HepG2 (cell line): ENCODE measurements around the gene OTULINL. TPM values are rescaled to one million over a fixed set of nuclear protein-coding genes. Genes with fewer than 3 reads are reported as not detected.

Source experiments
- ATAC-seq: fragments of 200-7000 bp; cut with Tn5 transposase; 3 replicates; pipeline ENCODE4 v1.9.1; 2020; ENCODE audit warnings: mild to moderate bottlenecking, moderate library complexity
- BruUV-seq: library from RNA; stranded (reverse); fragments of 400-500 nt; replicated peaks from 2 replicates; lab custom pipeline; 2021; lab: Mats Ljungman, UMichigan
- CTCF ChIA-PET: fragments of 300-600 bp; formaldehyde crosslinking; extraction: SDS; loops from one replicate; lab custom pipeline; 2021; ENCODE audit warnings: low total read pairs, inconsistent platforms, low intra/inter-chr PET ratio; lab: Yijun Ruan, JAX
- POLR2A ChIA-PET: fragments of 350-600 bp; sonication (Branson Sonifier 250); formaldehyde crosslinking; loops from one replicate; lab custom pipeline; 2020; ENCODE audit warnings: antibody characterized with exemption, inconsistent platforms; lab: Yijun Ruan, JAX
- DNase-seq: peaks from one replicate; pipeline ENCODE4 v3.0.0-alpha.2; 2015; ENCODE audit warnings: low spot score
- FAIRE-seq: peaks from 3 replicates; lab custom pipeline; 2011; peaks lifted over from hg19 to GRCh38; lab: Jason Lieb, UNC
- H2AFZ ChIP-seq: one replicate; pipeline ENCODE4 v1.6.1; 2011; ENCODE audit warnings: low read length, inconsistent platforms
- H3K27ac ChIP-seq: fragments of 300-600 bp; 3 replicates; pipeline ENCODE4 v1.8.0; 2011; ENCODE audit warnings: mixed run types, mild to moderate bottlenecking, mixed read lengths, low read length, inconsistent platforms; ENCODE audit not compliant: insufficient read depth; ENCODE audit errors: extremely low read length
- H3K27me3 ChIP-seq, 2 experiments: fragments of 200-600 bp in 1 of 2; 2 replicates in 1 of 2; 3 replicates in 1 of 2; pipeline versions ENCODE4 v1.6.0 to v1.8.0; 2011; ENCODE audit warnings: low read length in 2 of 2, mild to moderate bottlenecking in 2 of 2, moderate library complexity in 2 of 2, inconsistent platforms in 1 of 2; ENCODE audit not compliant: insufficient read depth in 2 of 2, control insufficient read depth in 1 of 2
- H3K36me3 ChIP-seq, 2 experiments: fragments of 200-600 bp in 1 of 2; replicated peaks in 1 of 2; 2 replicates in 1 of 2; 3 replicates in 1 of 2; pipeline versions ENCODE4 v1.5.1 to v1.8.0; 2011; ENCODE audit warnings: low read length in 2 of 2, inconsistent platforms in 1 of 2; ENCODE audit not compliant: insufficient read depth in 2 of 2, control insufficient read depth in 1 of 2
- H3K4me1 ChIP-seq: 2 replicates; pipeline ENCODE4 v1.5.1; 2012; ENCODE audit warnings: low read length, inconsistent platforms; ENCODE audit not compliant: insufficient read depth
- H3K4me2 ChIP-seq: 2 replicates; pipeline ENCODE4 v1.6.0; 2011; ENCODE audit warnings: low read depth, low read length, inconsistent platforms
- H3K4me3 ChIP-seq, 3 experiments: fragments of 200-600 bp in 1 of 3; sonication (generic), shearing (Covaris generic) in 1 of 3; replicated peaks in 1 of 3; 2 replicates each; pipeline ENCODE4 v1.5.1; 2011 to 2016; ENCODE audit warnings: low read length in 3 of 3, inconsistent platforms in 2 of 3, low read depth in 2 of 3, mild to moderate bottlenecking in 2 of 3, control low read depth in 1 of 3, mixed read lengths in 1 of 3; ENCODE audit not compliant: insufficient read depth in 1 of 3
- H3K79me2 ChIP-seq: one replicate; pipeline ENCODE4 v1.6.1; 2011; ENCODE audit warnings: low read length, inconsistent platforms; ENCODE audit not compliant: insufficient read depth
- H3K9ac ChIP-seq: 2 replicates; pipeline ENCODE4 v1.6.0; 2011; ENCODE audit warnings: mild to moderate bottlenecking, low read depth, low read length, inconsistent platforms; ENCODE audit not compliant: insufficient read depth
- H3K9me3 ChIP-seq: 2 replicates; pipeline ENCODE4 v1.5.1; 2012; ENCODE audit warnings: mild to moderate bottlenecking, low read length
- H4K20me1 ChIP-seq: 2 replicates; pipeline ENCODE4 v1.6.0; 2011; ENCODE audit warnings: inconsistent platforms, mild to moderate bottlenecking, low read length, moderate library complexity; ENCODE audit not compliant: insufficient read depth
- BRCA1 ChIP-seq: sonication (generic); formaldehyde crosslinking; IDR thresholded peaks from 2 replicates; pipeline ENCODE4 v1.4.0; 2020; ENCODE audit warnings: missing genetic modification reagents
- HNF4G ChIP-seq, 2 experiments: sonication (generic) in 1 of 2; formaldehyde crosslinking in 1 of 2; IDR thresholded peaks; 2 replicates each; pipeline versions ENCODE4 v1.4.0 to v1.6.1; 2011 to 2020; ENCODE audit warnings: borderline replicate concordance in 2 of 2, low read depth in 2 of 2, mild to moderate bottlenecking in 2 of 2, low read length in 1 of 2, missing genetic modification reagents in 1 of 2, moderate library complexity in 1 of 2
- KDM4B ChIP-seq: sonication (generic); formaldehyde crosslinking; IDR thresholded peaks from 2 replicates; pipeline ENCODE4 v1.4.0; 2020; ENCODE audit warnings: missing genetic modification reagents
- MTA1 ChIP-seq: sonication (generic); formaldehyde crosslinking; IDR thresholded peaks from 2 replicates; pipeline ENCODE4 v1.4.0; 2020; ENCODE audit warnings: missing genetic modification reagents, mild to moderate bottlenecking, borderline replicate concordance
- SNAI1 ChIP-seq: sonication (generic); formaldehyde crosslinking; IDR thresholded peaks from 2 replicates; pipeline ENCODE4 v1.5.0; 2020; ENCODE audit warnings: mild to moderate bottlenecking, missing genetic modification reagents, borderline replicate concordance
- THAP11 ChIP-seq: IDR thresholded peaks from 2 replicates; pipeline ENCODE4 v1.6.1; 2016; ENCODE audit warnings: missing biosample characterization, missing genetic modification reagents
- ZBTB21 ChIP-seq: sonication (generic); formaldehyde crosslinking; IDR thresholded peaks from 2 replicates; pipeline ENCODE4 v1.4.0; 2020; ENCODE audit warnings: missing genetic modification reagents
- ZNF205 ChIP-seq: IDR thresholded peaks from 2 replicates; pipeline ENCODE4 v1.6.1; 2018; ENCODE audit warnings: missing biosample characterization, missing genetic modification reagents
- ZNF253 ChIP-seq: sonication (generic); formaldehyde crosslinking; IDR thresholded peaks from 2 replicates; pipeline ENCODE4 v1.8.0; 2022; ENCODE audit warnings: mild to moderate bottlenecking, missing genetic modification reagents, borderline replicate concordance
- ZNF720 ChIP-seq: sonication (generic); formaldehyde crosslinking; IDR thresholded peaks from 2 replicates; pipeline ENCODE4 v1.4.0; 2020; ENCODE audit warnings: missing genetic modification reagents
- ZSCAN12 ChIP-seq: sonication (generic); formaldehyde crosslinking; IDR thresholded peaks from 2 replicates; pipeline ENCODE4 v1.9.0; 2021; ENCODE audit warnings: mild to moderate bottlenecking, missing genetic modification reagents
- WGBS: methylation state at CpG from one replicate; pipeline ENCODE4 v1.1.6; 2017; ENCODE audit warnings: low lambda C conversion rate; 5-methylcytosine and 5-hydroxymethylcytosine counted together
- in situ Hi-C: cut with HindIII; loops from 2 replicates; pipeline ENCODE4 v1.10.0; 2017; ENCODE audit warnings: low pct_unique_long_range_greater_than_20kb; ENCODE audit not compliant: extremely low pct_ligation_motif_present
- intact Hi-C: fragments of 100-400 bp; cut with micrococcal nuclease; formaldehyde crosslinking; loops from one replicate; pipeline ENCODE4 v1.10.0; 2022; ENCODE audit not compliant: unreplicated experiment
- polyA plus RNA-seq, 8 experiments: library from polyadenylated mRNA; depleted of rRNA in 3 of 8; stranded (reverse) in 7 of 8; unstranded in 1 of 8; fragments of >200 nt; fragmentation: Illumina TruSeq in 4 of 8; extraction: Trizol in 4 of 8; gene quantifications; 2 replicates each; pipeline versions ENCODE4 v1.2.1 to v1.2.3, GENCODE V29; 2011 to 2016; ENCODE audit warnings: low read depth in 4 of 8, missing spikeins in 1 of 8, mixed read lengths in 1 of 8; ENCODE audit not compliant: insufficient read depth in 1 of 8
- total RNA-seq, 5 experiments: library from RNA; depleted of rRNA; stranded (reverse); fragments of >200 nt; fragmentation: Illumina TruSeq; extraction: Trizol; gene quantifications; 2 replicates each; pipeline ENCODE4 v1.2.3, GENCODE V29; 2016; ENCODE audit warnings: low read depth in 1 of 5
- TF ChIP-seq, protein P1 (sequence below): sonication (generic); formaldehyde crosslinking; conservative IDR thresholded peaks from 2 replicates; pipeline ENCODE4 v1.4.0; 2020; ENCODE audit warnings: mild to moderate bottlenecking, missing genetic modification reagents, moderate library complexity
- TF ChIP-seq, protein P2 (sequence below): sonication (generic); formaldehyde crosslinking; IDR thresholded peaks from 2 replicates; pipeline ENCODE4 v1.4.0; 2020; ENCODE audit warnings: missing genetic modification reagents

The OTULINL gene
- total and polyA plus RNA-seq, 2 of the 13 experiments (the other 11 are each of a cell fraction or from before 2014, with no cell fraction given), result 0.04 to 0.40 TPM

DNA sequence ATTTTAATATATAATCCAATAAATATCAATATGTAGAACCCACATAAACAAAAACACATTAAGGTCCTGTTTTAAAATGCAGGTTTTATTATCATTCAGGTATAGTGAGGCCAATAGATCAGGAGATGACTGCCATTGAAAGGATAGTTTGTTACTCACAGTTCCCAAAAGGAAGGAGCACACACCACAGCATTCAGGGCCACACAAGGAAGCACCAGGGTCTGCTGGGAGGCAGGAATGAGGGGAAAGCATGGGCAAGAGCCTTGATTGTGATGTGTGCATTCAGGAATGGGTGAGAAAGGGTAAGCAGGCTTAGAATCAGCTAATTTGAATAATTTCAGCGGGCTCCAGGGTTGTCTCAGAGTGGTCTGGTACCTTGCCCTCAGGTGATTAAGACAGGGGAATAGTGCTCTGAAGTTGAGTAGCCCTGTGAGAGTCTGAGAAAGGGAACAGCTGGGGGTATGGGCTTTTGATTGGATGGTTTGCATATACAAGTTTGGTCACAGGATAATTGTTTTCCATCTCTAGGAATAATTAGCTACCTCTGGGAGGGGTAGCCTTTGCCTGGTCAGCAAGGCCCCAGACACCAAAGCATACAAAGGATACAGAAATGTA, 63.1 kb downstream of the OTULINL start:
- H3K4me3 ChIP-seq, result no peak overlapping the region
- intact Hi-C loops (loop anchor here (5.0 kb wide), 1 partner anchor 1868 kb away; no protein-coding TSS in a partner anchor), in situ Hi-C loops (loop anchor here (5.0 to 10.0 kb wide), 2 partner anchors 247 to 660 kb away; no protein-coding TSS in a partner anchor)
- no peaks in the 10 kb centered on the region for H3K36me3 ChIP-seq
- H3K27ac ChIP-seq, result no peak overlapping the region
- ChIA-PET CTCF (no interaction called here), POLR2A (no interaction called here)
- ATAC-seq (no peak), DNase-seq (no peak), FAIRE-seq (no peak)
- no peaks in the 10 kb centered on the region for H4K20me1 ChIP-seq
- H3K79me2 ChIP-seq, result no peaks in the 10 kb centered on the region
- BruUV-seq, result no TSS peak
- H2AFZ ChIP-seq, result no peak overlapping the region
- 8% methylated on average over 1 of the region's 1 CpG for WGBS
- no peaks in the 10 kb centered on the region; a peak in 1 of 5 replicates for H3K27me3 ChIP-seq
- no peaks in the 10 kb centered on the region for H3K4me1 ChIP-seq
- no peaks in the 10 kb centered on the region for H3K9me3 ChIP-seq
- H3K4me2 ChIP-seq, result no peak overlapping the region
- no peak overlapping the region for H3K9ac ChIP-seq
- TF ChIP-seq SNAI1 (CRISPR knock-in tag), result no peak
- no peak for TF ChIP-seq THAP11 (CRISPR knock-in tag)
- TF ChIP-seq ZBTB21 (CRISPR knock-in tag), result no peak

DNA sequence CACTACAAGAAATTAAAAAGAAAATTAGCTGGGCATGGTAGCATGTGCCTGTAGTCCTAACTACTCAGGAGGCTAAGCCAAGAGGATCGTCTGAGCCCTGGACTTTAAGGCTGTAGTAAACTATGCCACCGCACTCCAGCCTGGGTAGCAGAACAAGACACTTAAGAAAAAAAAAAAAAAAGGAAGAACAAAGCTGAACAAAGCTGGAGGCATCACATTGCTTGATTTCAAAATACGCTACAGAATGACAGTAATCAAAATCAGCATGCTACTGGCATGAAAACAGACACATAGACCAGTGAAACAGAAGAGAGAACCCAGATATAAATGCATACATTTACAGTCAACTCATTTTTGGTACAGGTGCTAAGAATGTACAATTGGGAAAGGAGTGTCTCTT, 68.5 kb downstream of the OTULINL start:
- in situ Hi-C loops, result no loop called here
- 15% methylated on average over 3 of the region's 3 CpGs for WGBS
- TF ChIP-seq ZSCAN12 (no peak), MTA1 (no peak), ZNF253 (CRISPR knock-in tag) (no peak), BRCA1 (CRISPR knock-in tag) (no peak), HNF4G (IDR thresholded peaks at IDR 0.05; ENCODE audit: borderline replicate concordance, low read depth, low read length) (no peak), HNF4G (CRISPR knock-in tag; IDR thresholded peaks at IDR 0.05; ENCODE audit: borderline replicate concordance, low read depth) (no peak), ZNF720 (CRISPR knock-in tag) (no peak), ZNF205 (no peak), KDM4B (no peak)
- TF ChIP-seq, protein P1, sequence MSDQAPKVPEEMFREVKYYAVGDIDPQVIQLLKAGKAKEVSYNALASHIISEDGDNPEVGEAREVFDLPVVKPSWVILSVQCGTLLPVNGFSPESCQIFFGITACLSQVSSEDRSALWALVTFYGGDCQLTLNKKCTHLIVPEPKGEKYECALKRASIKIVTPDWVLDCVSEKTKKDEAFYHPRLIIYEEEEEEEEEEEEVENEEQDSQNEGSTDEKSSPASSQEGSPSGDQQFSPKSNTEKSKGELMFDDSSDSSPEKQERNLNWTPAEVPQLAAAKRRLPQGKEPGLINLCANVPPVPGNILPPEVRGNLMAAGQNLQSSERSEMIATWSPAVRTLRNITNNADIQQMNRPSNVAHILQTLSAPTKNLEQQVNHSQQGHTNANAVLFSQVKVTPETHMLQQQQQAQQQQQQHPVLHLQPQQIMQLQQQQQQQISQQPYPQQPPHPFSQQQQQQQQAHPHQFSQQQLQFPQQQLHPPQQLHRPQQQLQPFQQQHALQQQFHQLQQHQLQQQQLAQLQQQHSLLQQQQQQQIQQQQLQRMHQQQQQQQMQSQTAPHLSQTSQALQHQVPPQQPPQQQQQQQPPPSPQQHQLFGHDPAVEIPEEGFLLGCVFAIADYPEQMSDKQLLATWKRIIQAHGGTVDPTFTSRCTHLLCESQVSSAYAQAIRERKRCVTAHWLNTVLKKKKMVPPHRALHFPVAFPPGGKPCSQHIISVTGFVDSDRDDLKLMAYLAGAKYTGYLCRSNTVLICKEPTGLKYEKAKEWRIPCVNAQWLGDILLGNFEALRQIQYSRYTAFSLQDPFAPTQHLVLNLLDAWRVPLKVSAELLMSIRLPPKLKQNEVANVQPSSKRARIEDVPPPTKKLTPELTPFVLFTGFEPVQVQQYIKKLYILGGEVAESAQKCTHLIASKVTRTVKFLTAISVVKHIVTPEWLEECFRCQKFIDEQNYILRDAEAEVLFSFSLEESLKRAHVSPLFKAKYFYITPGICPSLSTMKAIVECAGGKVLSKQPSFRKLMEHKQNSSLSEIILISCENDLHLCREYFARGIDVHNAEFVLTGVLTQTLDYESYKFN (CRISPR knock-in tag), result no peak
- TF ChIP-seq, protein P2, sequence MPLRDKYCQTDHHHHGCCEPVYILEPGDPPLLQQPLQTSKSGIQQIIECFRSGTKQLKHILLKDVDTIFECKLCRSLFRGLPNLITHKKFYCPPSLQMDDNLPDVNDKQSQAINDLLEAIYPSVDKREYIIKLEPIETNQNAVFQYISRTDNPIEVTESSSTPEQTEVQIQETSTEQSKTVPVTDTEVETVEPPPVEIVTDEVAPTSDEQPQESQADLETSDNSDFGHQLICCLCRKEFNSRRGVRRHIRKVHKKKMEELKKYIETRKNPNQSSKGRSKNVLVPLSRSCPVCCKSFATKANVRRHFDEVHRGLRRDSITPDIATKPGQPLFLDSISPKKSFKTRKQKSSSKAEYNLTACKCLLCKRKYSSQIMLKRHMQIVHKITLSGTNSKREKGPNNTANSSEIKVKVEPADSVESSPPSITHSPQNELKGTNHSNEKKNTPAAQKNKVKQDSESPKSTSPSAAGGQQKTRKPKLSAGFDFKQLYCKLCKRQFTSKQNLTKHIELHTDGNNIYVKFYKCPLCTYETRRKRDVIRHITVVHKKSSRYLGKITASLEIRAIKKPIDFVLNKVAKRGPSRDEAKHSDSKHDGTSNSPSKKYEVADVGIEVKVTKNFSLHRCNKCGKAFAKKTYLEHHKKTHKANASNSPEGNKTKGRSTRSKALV, result no peak

More for the DNA sequence above, 68.5 kb downstream of the OTULINL start:
- ATAC-seq (no peak), DNase-seq (no peak), FAIRE-seq (no peak)
- Histone ChIP-seq H3K9me3 (no peaks in the 10 kb centered on the region), H3K9ac (no peak overlapping the region), H2AFZ (no peak overlapping the region), H3K27me3 (peaks cover 0 to 3% of the 10 kb centered on the region in 2 experiments; a peak in 1 of 5 replicates), H4K20me1 (no peaks in the 10 kb centered on the region), H3K36me3 (no peaks in the 10 kb centered on the region), H3K27ac (no peak overlapping the region), H3K4me2 (no peak overlapping the region), H3K79me2 (no peaks in the 10 kb centered on the region), H3K4me3 (no peak overlapping the region), H3K4me1 (no peaks in the 10 kb centered on the region)
- no TSS peak for BruUV-seq
- CTCF ChIA-PET, result interaction anchor here (2.2 kb wide), 1 partner anchor 251 kb away, joined by 25 read pairs; no protein-coding TSS in a partner anchor
- POLR2A ChIA-PET, result no interaction called here
- intact Hi-C loops, result no loop called here
